Mesothelial cell of epicardium (in vitro differentiated cells): ENCODE data around the gene DNAH5. TPM values are rescaled to one million over a fixed set of nuclear protein-coding genes. Genes with fewer than 3 reads are reported as not detected.

ENCODE experiments used
- DNase-seq, 2 experiments: peaks; one replicate each; pipeline ENCODE4 v3.0.0; 2021; ENCODE audit warnings: low spot score in 2 of 2; ENCODE audit not compliant: unreplicated experiment in 2 of 2
- H3K27ac Mint-ChIP-seq: 2 replicates; pipeline ENCODE4 v1.8.0; 2021; ENCODE audit warnings: mixed read lengths
- H3K27me3 Mint-ChIP-seq: 2 replicates; pipeline ENCODE4 v1.8.0; 2021; ENCODE audit warnings: low read depth, mixed read lengths
- H3K36me3 Mint-ChIP-seq: 2 replicates; pipeline ENCODE4 v1.8.0; 2021; ENCODE audit warnings: mixed read lengths
- H3K4me1 Mint-ChIP-seq: 2 replicates; pipeline ENCODE4 v1.8.0; 2021; ENCODE audit warnings: mixed read lengths
- H3K4me3 Mint-ChIP-seq: 2 replicates; pipeline ENCODE4 v1.8.0; 2021; ENCODE audit warnings: mild to moderate bottlenecking, moderate library complexity, mixed read lengths
- H3K9me3 Mint-ChIP-seq: 2 replicates; pipeline ENCODE4 v1.8.0; 2021; ENCODE audit warnings: mixed read lengths
- CTCF ChIP-seq: fragments of 200-600 bp; sonication (generic); IDR thresholded peaks from one replicate; pipeline ENCODE4 v1.5.0; 2021; ENCODE audit warnings: antibody characterized with exemption; ENCODE audit not compliant: unreplicated experiment
- total RNA-seq: library from RNA; stranded (reverse); gene quantifications from 3 replicates; pipeline ENCODE4 v1.2.1, GENCODE V29; 2021

DNAH5 gene
- total RNA-seq, 1 donor from 2014 or later, result 0.54 TPM

GRCh38 chr5:13664377-13664776, 280.1 kb downstream of the DNAH5 start:
- no peaks in the 10 kb centered on the region for H3K4me1 Mint-ChIP-seq
- H3K36me3 Mint-ChIP-seq, result no peaks in the 10 kb centered on the region
- no peak for DNase-seq

GRCh38 chr5:13662626-13663025, 281.9 kb downstream of the DNAH5 start:
- peaks cover 5% of the 10 kb centered on the region for H3K27me3 Mint-ChIP-seq
- H3K4me1 Mint-ChIP-seq, result no peaks in the 10 kb centered on the region
- no peak overlapping the region for H3K4me3 Mint-ChIP-seq
- no peak for DNase-seq
- H3K9me3 Mint-ChIP-seq, result no peaks in the 10 kb centered on the region
- H3K27ac Mint-ChIP-seq, result no peak overlapping the region
- H3K36me3 Mint-ChIP-seq, result no peaks in the 10 kb centered on the region
- TF ChIP-seq CTCF, result no peak

More at GRCh38 chr5:13664377-13664776, 280.1 kb downstream of the DNAH5 start:
- Mint-ChIP-seq H3K4me3 (no peak overlapping the region), H3K9me3 (peaks cover 4% of the 10 kb centered on the region), H3K27me3 (peaks cover 5% of the 10 kb centered on the region), H3K27ac (no peak overlapping the region)
- no peak for TF ChIP-seq CTCF

- DNase-seq, result no peak
- Mint-ChIP-seq H3K4me3 (no peak overlapping the region), H3K36me3 (no peaks in the 10 kb centered on the region), H3K27me3 (peaks cover 7% of the 10 kb centered on the region), H3K27ac (no peak overlapping the region), H3K9me3 (no peaks in the 10 kb centered on the region), H3K4me1 (no peaks in the 10 kb centered on the region)
- TF ChIP-seq CTCF, result no peak
Measured at GRCh38 chr5:13661272-13661671, 283.2 kb downstream of the DNAH5 start.

GRCh38 chr5:13660072-13660471, 284.4 kb downstream of the DNAH5 start:
- H3K27me3 Mint-ChIP-seq, result peaks cover 5% of the 10 kb centered on the region
- no peaks in the 10 kb centered on the region for H3K4me1 Mint-ChIP-seq
- no peak overlapping the region for H3K27ac Mint-ChIP-seq
- no peaks in the 10 kb centered on the region for H3K36me3 Mint-ChIP-seq
- DNase-seq, result no peak
- H3K4me3 Mint-ChIP-seq, result no peak overlapping the region
- H3K9me3 Mint-ChIP-seq, result no peaks in the 10 kb centered on the region
- TF ChIP-seq CTCF, result no peak

GRCh38 chr5:13659391-13659790, 285.1 kb downstream of the DNAH5 start:
- no peak overlapping the region for H3K27ac Mint-ChIP-seq
- no peaks in the 10 kb centered on the region for H3K4me1 Mint-ChIP-seq
- H3K4me3 Mint-ChIP-seq, result no peak overlapping the region
- no peaks in the 10 kb centered on the region for H3K9me3 Mint-ChIP-seq
- H3K36me3 Mint-ChIP-seq, result no peaks in the 10 kb centered on the region
- peaks cover 2% of the 10 kb centered on the region for H3K27me3 Mint-ChIP-seq
- no peak for TF ChIP-seq CTCF
- DNase-seq, result no peak

- DNase-seq, result no peak
- Mint-ChIP-seq H3K27ac (no peak overlapping the region), H3K4me3 (no peak overlapping the region), H3K4me1 (no peaks in the 10 kb centered on the region), H3K36me3 (no peaks in the 10 kb centered on the region), H3K9me3 (no peaks in the 10 kb centered on the region), H3K27me3 (peaks cover 4% of the 10 kb centered on the region)
- no peak for TF ChIP-seq CTCF
Measured at GRCh38 chr5:13658761-13659160, 285.7 kb downstream of the DNAH5 start.
